Measurements from ENCODE around the gene CRIP2. TPM values are rescaled to one million over a fixed set of nuclear protein-coding genes. Genes with fewer than 3 reads are reported as not detected.

The CRIP2 gene
- total and polyA plus RNA-seq, 9 of the 15 experiments (the other 6 are each of a cell fraction or from before 2014, with no cell fraction given): 0.18 to 2.0 (median 0.69) TPM; not detected in 1

GRCh38 chr14:105456736-105457617 is 17.6 kb upstream of the CRIP2 start:
- Histone ChIP-seq H3K9me1 (ENCODE audit: control insufficient read depth, insufficient read depth, low read length) (no peaks in the 10 kb centered on the region), H3K9ac (ENCODE audit: insufficient read depth in 1 of 2, low read depth in 2 of 2, low read length in 2 of 2) (no peak overlapping the region; a peak in 1 of 4 replicates), H3K27ac (ENCODE audit: extremely low read depth, low read depth, low read length) (no peak overlapping the region), H2AFZ (ENCODE audit: low read depth, low read length) (no peak overlapping the region), H3K9me3 (replicated peaks; ENCODE audit: control insufficient read depth, insufficient read depth, low read depth, low read length) (no peaks in the 10 kb centered on the region), H3K4me1 (replicated peaks in 1 of 2; ENCODE audit: control insufficient read depth in 2 of 2, insufficient read depth in 2 of 2, low read length in 2 of 2) (peaks cover 0 to 3% of the 10 kb centered on the region in 2 experiments; a peak in 1 of 5 replicates), H3K4me3 (no peak overlapping the region), H3K36me3 (ENCODE audit: control insufficient read depth, insufficient read depth, low read length) (peaks cover 67% of the 10 kb centered on the region; the same call in 1 of the 3 replicates), H3K4me2 (ENCODE audit: insufficient read depth, low read length) (no peak overlapping the region), H3K79me2 (ENCODE audit: control insufficient read depth, insufficient read depth, low read length) (no peaks in the 10 kb centered on the region), H3K27me3 (ENCODE audit: control insufficient read depth in 2 of 2, insufficient read depth in 2 of 2, low read length in 2 of 2) (no peaks in the 10 kb centered on the region), H4K20me1 (replicated peaks; ENCODE audit: control insufficient read depth, insufficient read depth, low read length) (no peaks in the 10 kb centered on the region)
- BruUV-seq (replicated peaks): no TSS peak
- no peak for ATAC-seq
- no peak for FAIRE-seq
- DNase-seq (ENCODE audit: extremely low read depth in 1 of 4, low spot score in 3 of 4): no peak
- in situ Hi-C loops (cut with MboI): no loop called here
- WGBS (ENCODE audit: insufficient coverage, low coverage, missing lambda C conversion rate): 98% methylated on average over 15 of the region's 22 CpGs
- TF ChIP-seq ILK (tag; IDR thresholded peaks at IDR 0.05; ENCODE audit: borderline replicate concordance, low read depth) (no peak), RBM22 (IDR thresholded peaks at IDR 0.05; ENCODE audit: low read depth, low read length, poor library complexity, severe bottlenecking) (peak; percentile 41)
- intact Hi-C loops (cut with micrococcal nuclease): no loop called here
- CTCF ChIA-PET (ENCODE audit: low intra/inter-chr PET ratio): no interaction called here
- POLR2A ChIA-PET: interaction anchor here (0.6 to 1.7 kb wide), 3 partner anchors 15 to 31 kb away, joined by 3 to 5 read pairs (median 3); no protein-coding TSS in a partner anchor

DNA sequence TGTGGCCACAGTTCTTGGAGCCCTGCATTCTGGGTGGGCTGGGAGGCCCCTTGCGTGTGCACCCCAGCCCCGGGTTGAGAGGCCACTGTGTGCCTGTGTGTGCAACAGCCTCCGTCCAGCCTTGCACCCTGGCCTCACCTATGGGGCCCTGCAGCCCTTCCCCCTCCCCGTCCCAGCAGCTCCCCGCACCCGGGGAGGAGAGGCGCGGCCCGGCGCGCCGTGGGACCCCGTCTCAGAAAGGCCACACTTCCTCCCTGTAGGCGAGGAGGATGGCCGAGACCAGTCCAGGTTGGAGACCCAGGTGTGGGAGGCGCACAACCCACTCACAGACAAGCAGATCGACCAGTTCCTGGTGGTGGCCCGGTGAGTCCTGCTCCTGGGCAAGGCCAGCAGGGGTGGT is 16.6 kb upstream of the CRIP2 start:
- no peak overlapping the region for H3K4me3 ChIP-seq
- H3K27ac ChIP-seq (ENCODE audit: extremely low read depth, low read depth, low read length): no peak overlapping the region
- DNase-seq (ENCODE audit: extremely low read depth in 1 of 4, low spot score in 3 of 4) (no peak), ATAC-seq (no peak; the same call in 2 of the 3 replicates), FAIRE-seq (no peak)
- no peak overlapping the region for H2AFZ ChIP-seq (ENCODE audit: low read depth, low read length)
- H3K79me2 ChIP-seq (ENCODE audit: control insufficient read depth, insufficient read depth, low read length): no peaks in the 10 kb centered on the region
- no peaks in the 10 kb centered on the region for H3K27me3 ChIP-seq (ENCODE audit: control insufficient read depth in 2 of 2, insufficient read depth in 2 of 2, low read length in 2 of 2)
- H3K9me1 ChIP-seq (ENCODE audit: control insufficient read depth, insufficient read depth, low read length): no peaks in the 10 kb centered on the region
- H3K9ac ChIP-seq (ENCODE audit: insufficient read depth in 1 of 2, low read depth in 2 of 2, low read length in 2 of 2): no peak overlapping the region
- intact Hi-C loops (cut with micrococcal nuclease) (no loop called here), in situ Hi-C loops (cut with MboI) (no loop called here)
- CTCF ChIA-PET (ENCODE audit: low intra/inter-chr PET ratio): no interaction called here
- POLR2A ChIA-PET: interaction anchor here (1.7 kb wide), 1 partner anchor 14 kb away, joined by 5 read pairs; no protein-coding TSS in a partner anchor
- TF ChIP-seq ZNF212 (CRISPR knock-in tag; IDR thresholded peaks at IDR 0.05) (no peak), ZC3H8 (IDR thresholded peaks at IDR 0.05) (no peak), RBM22 (IDR thresholded peaks at IDR 0.05; ENCODE audit: low read depth, low read length, poor library complexity, severe bottlenecking) (peak; percentile 44), RAD21 (CRISPR knock-in tag; conservative IDR thresholded peaks at IDR 0.05 in 1 of 2, IDR thresholded peaks at IDR 0.05 in 1 of 2) (no peak), POLR2G (IDR thresholded peaks at IDR 0.05; ENCODE audit: low read depth, low read length) (peak; percentile 9; the same call in 1 of the 2 replicates), IFI16 (CRISPR knock-in tag; IDR thresholded peaks at IDR 0.05) (no peak), RB1 (IDR thresholded peaks at IDR 0.05; ENCODE audit: low read depth) (no peak), ZSCAN32 (CRISPR knock-in tag; IDR thresholded peaks at IDR 0.05) (no peak)
- H3K36me3 ChIP-seq (ENCODE audit: control insufficient read depth, insufficient read depth, low read length): peaks cover 63% of the 10 kb centered on the region; the same call in 1 of the 3 replicates
- 89% methylated on average over 14 of the region's 18 CpGs for WGBS (ENCODE audit: insufficient coverage, low coverage, missing lambda C conversion rate)
- H3K4me2 ChIP-seq (ENCODE audit: insufficient read depth, low read length): no peak overlapping the region
- BruUV-seq (replicated peaks): no TSS peak
- no peaks in the 10 kb centered on the region for H3K9me3 ChIP-seq (replicated peaks; ENCODE audit: control insufficient read depth, insufficient read depth, low read depth, low read length)
- no peaks in the 10 kb centered on the region for H4K20me1 ChIP-seq (replicated peaks; ENCODE audit: control insufficient read depth, insufficient read depth, low read length)
- peaks cover 0 to 5% of the 10 kb centered on the region in 2 experiments; a peak in 2 of 5 replicates for H3K4me1 ChIP-seq (replicated peaks in 1 of 2; ENCODE audit: control insufficient read depth in 2 of 2, insufficient read depth in 2 of 2, low read length in 2 of 2)
